HG02852 (cell line): Measurements from ENCODE around the gene TSC2.
"Not testable (repeated sequence)": the region's sequence is repeated elsewhere in the genome, so short reads cannot be mapped to it uniquely, and the experiment has no call there.

Experiments
- ATAC-seq: cut with Tn5 transposase; IDR thresholded peaks from one replicate; pipeline ENCODE4 v1.9.1; 2021; ENCODE audit warnings: mild to moderate bottlenecking, moderate library complexity; ENCODE audit not compliant: unreplicated experiment

TSC2 gene

DNA sequence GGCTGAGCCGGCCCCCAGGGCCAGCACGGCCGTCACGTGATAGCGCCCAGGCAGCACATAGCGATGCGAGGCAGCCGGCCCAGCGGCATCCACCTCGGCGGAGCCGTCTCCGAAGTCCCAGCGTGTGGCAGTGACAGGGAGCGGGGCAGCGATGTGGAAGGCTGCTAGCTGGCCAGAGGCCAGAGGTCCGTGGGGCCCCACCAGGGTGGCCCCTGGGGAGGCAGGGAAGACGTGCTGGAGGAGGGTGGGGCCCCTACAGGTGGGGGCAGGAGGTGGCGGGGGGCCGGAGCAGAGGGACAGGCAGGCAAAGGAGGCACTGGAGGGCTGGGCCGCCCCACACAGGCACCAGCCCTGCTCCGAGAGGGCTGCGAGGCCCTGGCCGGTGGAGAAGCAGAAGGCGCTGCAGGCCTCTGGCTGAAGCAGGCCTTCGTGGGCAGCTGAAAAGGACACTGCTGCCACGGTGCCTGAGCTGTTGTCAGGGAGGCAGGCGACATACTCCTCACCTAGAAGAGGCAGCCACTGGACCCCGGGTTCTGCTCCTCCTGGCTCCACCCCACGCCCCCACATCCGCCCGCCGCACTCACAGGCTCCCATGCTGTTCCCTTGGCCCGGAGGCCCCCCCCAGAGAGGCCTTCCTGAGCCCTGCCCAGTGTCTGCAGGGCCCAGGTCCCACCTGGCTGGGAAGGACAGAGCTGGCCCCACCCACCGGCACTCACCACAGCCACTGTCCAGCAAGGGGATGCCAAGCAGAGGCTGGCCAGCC, 70.4 kb downstream of the TSC2 start:
- not testable (repeated sequence) for ATAC-seq

DNA sequence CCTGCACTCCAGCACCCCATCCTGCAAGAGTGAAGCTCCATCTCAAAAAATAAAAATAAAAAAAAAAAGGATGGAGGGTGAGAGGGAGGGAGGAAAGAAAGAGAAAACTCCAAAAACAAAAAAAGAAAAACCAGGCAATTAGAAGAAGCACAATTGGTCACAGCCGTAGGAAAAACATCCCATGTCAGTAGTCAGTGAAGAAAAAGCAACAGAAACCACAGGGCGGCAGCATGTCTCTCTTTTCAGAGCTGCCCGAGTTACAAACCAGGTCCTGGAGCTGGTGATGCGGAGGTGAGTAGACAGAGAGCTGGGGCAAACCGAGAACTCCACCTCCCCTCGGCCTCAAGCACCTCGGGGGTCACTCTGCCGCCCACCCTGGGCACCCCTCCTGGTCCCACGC, 73.5 kb downstream of the TSC2 start:
- not testable (repeated sequence) for ATAC-seq

DNA sequence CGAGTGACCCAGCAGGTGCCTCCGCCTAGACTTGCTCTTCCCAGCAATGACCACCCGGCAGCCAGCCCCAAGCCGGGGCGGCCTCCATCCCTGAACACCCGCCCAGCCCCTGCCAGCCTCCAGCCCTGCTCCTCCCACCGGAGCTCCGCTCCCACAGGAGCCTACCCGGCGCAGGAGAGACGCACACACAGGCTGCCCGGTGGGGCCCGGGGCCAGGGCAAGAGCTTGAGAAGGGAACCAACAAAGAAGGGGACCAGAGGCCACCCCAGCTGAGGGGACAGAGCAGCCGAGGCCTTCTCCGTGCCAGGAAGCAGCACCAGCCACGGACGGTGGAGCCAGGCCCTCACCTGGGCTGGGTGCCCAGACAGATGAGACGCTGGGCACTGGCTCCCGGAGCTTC, 74.1 kb downstream of the TSC2 start:
- ATAC-seq, result no peak

DNA sequence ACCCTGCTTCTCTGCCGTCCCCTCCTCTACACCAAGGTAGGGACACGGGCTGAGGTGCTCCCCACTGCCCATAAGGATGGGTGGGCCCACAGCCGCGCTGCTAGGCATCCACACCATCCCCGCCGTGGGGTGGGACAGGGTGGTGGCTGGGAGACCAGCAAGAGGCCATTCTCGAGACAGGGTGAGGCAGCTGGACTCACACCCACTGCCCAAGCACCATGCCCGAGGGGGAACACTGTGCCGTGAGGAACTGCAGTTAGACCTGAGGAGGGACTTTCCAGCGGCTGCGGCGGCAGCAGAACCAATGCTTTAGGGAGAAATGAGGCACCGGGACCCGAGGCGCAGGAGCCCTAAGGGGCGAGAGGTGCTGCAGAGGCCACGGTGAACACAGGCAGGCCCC, 74.6 kb downstream of the TSC2 start:
- ATAC-seq, result no peak

DNA sequence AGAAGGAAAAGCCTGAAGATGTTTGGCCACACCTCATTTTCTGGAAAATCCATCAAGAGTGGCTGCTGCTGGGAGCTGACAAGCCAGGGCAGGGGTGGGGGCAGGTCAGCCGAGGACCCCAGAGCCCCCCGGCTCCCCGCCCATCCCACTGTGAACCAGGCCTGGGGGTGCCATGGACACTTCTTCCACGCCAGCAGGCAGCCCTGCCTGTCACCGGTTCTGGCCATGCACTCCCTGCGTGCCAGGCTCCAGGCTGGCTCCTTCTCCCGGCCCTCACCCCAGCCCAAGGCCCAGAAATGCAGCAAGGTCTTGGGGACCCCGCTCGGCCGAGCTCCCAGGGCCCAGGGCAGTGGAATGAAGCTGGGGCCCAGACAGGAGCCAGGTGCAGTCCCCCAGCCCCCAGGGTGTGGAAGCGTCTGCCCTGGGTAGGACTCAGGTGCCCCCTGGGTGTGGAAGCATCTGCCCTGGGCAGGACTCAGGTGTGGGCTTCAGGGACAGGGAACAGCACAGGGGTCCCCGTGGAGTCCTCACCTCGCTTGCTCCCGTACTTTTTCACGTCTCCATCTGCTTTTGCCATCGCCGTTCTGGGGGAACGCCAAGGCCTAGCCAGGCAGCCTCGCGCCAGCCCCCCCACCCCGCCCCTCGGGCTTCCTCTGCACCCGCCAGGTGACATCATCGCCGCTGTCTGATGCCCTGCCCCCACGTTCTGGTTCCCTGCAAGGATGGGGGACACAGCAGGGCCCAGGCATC, 75.3 kb downstream of the TSC2 start:
- ATAC-seq, result not testable (repeated sequence)

DNA sequence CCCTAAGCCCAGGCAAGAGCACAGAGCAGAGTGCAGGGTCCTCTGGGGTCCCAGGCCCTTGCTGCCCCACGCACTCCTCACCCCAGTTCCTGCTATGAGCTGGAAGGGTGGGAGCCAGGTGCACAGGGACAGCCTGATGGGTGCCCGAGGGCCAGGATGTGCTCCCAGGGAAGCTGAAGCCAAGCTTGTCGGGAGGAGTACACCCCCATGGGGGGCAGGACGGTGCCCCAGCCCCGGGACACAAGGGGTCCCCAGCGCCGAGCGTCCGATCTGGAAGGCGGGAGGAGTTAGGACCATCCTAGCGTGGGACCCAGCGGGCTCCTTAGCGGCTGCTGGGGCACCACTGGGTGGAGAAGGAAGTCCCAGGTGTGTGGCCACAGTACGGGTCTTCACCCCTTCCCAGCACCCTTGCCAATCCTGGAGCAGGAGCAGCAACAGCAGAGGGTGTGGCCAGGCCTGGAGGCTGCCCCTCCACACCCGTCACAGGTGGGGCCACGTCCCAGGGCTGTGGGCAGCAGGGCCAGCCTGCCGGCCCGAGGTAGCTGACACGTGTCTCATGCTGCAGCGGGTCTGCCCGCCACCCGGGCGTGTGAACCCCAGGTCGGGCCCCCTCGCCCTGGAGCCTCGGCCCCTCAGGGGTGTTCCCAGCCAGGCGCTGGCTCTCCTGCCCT, 76.1 kb downstream of the TSC2 start:
- not testable (repeated sequence) for ATAC-seq

DNA sequence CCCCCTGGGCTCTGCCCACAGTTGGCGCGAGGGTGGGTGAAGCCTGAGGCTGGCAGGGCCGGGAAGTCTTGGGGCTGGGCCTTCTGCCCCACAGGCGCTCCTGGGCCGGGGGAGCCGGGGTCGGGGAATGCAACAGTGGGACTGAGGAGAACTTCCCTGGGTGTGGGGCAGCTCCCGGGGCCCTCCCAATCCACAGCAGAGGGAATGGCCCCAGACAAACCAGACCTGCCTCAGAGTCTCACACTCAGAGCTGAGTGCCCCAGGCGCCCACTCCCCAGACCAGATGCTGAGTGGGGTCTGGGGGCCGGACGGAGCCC, 76.5 kb downstream of the TSC2 start:
- not testable (repeated sequence) for ATAC-seq

DNA sequence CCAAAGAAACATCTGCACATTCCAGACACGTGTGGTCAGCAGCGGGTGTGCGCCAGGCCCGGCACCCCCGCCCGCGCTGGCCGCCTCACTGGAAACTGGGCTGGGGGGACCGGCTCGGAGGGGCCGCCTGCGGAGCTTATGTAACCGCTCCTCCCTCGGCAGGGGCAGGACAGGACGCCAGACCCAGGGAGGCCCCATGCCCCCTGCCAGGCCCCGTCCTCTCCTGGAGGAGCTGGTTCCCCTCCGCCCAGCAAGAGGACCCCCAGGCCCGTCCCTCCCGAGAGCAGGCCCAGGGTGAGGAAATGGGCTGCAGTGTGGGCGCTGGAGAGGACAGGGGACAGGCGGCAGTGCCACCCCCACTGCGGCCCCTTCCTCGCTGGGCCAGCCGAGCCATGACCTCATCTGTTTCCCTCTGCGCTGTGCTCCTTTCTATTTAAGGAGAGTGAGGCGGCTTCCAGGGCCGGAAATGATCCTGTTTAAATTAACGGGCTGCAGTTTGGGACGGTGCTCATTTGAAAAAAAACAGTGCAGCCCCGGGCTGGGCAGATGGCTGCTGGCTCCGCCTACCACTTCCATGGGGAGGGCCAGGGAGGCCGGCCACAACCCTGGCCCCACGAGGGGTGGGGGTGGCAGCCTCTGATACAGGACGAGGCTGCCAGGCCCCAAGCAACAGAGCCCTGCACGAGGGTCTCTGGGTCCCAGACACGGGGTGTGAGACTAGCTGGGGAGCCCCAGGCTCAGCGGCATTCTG, 77.1 kb downstream of the TSC2 start:
- ATAC-seq, result not testable (repeated sequence)

DNA sequence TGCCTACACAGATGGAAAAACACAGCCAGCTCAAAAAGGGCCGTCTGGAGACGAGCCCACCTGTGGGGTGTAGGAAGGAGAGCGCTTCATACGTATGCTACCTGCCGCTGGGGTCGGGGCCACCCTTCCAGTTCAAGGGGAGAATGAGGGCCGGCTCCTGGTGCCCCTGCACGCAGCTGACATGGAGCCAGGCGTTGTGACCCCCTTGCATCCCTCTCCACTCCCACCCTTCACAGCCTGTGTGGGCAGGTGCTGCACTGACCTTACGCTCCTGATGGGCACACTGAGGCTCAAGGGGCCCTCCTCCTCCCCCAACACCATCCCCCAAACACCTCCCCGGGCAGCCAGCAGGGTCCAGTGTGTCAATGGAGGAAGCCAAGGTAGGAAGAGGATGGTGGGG, 77.8 kb downstream of the TSC2 start:
- ATAC-seq, result not testable (repeated sequence)

DNA sequence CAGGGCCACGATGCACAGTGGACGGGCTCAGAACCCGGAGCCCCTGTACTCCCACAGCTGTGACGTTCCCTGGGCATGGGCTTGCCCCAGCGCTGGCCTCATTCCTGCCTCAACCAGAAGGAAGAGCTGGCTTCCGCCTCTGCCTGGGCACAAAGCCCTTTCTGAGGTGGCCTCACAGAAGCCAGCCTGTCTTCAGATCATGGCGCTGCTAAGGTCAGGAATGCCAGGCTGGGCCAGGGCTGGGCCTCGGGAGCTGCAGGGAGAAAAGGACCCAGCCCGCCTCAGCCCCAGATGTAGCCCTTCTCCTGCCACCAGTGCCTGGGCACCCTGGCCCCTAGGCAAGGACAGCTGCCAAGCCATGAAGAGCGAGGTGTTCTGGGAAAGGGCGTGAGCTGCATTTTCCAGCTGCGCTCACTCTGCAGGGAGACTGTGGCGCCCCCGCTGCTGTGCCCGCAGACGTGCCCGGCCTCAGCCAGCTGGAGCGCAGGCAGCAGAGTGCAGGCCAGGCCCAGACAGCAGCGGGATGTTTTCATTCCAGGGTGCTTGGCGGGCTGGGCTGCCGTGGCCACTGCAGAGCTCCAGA, 78.5 kb downstream of the TSC2 start:
- not testable (repeated sequence) for ATAC-seq

DNA sequence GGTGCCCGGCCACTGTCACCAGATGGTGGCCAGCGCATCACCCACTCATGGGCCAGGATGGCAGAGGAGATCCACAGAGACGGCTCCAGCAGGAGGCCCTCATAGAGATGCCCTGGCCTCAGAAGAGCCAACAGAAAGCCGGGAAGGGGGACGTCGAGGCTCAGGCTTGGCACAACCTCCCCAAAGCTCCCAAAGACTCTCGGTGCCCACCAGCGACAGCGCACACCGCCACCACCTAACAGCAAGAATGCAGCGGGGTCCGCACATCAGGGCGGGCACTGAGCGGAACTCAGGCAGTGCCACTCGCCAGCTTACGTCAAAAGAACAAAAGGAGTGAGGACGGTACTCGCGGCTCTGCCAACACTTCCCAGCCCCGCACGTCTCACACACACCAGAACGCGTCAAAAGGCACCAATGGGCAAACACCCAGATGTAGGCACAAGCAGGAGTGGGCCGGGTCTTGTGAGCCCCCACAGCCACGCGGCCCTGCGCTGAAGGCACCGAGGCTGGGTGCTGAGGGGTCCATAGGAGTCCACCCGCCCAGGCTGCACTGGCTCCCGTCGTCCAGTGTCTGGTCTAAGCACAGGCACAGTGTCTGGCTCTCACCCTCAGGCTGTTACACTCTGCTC, 79.3 kb downstream of the TSC2 start:
- ATAC-seq, result not testable (repeated sequence)

DNA sequence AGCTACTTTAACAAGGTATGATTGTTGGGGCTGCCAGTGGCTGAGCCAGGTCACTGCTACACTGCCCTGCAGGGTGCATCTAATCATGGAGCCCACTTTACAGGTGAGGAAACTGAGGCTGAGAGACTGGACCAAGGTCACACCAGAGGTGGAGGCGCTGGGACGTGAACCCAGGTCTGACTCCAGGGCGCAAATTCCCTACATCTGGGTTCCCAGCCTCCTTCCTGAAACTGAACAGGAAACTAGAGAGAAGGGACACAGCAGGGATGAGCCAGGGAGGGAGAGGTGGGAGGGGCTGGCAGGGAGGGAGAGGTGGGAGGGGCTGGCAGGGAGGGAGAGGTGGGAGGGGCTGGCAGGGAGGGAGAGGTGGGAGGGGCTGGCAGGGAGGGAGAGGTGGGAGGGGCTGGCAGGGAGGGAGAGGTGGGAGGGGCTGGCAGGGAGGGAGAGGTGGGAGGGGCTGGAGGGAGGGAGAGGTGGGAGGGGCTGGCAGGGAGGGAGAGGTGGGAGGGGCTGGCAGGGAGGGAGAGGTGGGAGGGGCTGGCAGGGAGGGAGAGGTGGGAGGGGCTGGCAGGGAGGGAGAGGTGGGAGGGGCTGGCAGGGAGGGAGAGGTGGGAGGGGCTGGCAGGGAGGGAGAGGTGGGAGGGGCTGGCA, 80.0 kb downstream of the TSC2 start:
- ATAC-seq, result not testable (repeated sequence)

DNA sequence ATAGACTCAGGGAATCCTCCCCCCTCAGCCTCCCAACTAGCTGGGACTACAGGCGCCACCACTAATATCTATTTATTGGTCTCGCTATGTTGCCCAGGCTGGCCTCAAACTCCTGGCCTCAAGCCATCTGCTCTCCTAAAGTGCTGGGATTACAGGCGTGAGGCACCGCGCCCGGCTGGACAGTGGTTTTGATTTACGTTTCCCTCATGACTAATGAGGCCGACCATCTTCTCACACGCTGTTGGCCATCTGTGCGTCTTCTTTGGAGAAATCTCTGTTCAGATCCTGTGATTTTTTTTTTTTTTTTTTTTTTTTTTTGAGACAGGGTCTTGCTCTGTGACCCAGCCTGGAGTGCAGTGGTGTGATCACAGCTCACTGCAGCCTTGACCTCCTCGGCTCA, 81.5 kb downstream of the TSC2 start:
- ATAC-seq, result not testable (repeated sequence)

DNA sequence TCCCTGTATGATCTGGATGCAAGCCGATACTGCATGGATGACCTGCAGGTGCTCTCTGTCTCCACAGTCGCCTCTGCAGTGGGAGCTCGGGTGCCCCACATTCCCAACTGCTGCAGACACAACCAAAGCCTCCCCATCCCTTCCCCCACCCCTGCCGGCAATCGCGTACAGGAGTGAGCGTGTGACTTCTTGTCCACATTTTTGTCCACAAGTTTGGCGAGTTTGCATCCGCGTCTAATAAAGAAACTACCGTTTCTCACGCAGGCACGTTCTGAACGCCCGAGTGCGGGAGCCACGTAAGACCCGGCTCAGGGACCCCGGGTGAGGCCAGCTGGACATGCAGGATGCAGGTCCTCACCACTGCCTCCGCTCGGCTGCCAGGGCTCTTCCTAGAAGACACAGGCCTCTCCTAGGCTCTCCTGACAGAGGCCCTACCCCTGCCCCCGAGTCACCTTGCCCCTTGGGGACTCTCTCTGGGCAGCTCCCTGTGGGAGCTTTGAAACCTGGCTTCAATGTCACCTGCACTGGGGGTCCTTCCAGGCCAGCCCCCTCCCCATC, 82.2 kb downstream of the TSC2 start:
- ATAC-seq, result not testable (repeated sequence)

DNA sequence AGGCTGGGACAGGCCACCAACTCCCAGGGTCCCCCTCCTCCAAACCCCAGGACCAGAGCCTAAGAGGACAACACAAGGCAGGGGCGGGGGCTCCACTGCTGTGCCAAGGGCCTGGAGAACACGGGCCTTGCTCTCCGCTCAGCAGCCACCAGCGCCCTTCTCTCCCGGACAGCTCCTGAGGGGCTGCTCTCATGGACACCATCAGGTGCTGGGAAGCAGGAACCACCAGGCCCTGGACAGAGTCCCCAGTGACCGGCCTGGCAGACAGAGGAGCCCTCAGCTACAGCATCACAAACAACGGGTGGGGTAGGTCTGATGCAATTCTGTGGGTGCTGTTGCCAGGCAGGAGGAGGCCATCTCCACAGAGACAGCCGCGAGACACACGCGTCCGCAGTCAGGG, 86.0 kb downstream of the TSC2 start:
- not testable (repeated sequence) for ATAC-seq

DNA sequence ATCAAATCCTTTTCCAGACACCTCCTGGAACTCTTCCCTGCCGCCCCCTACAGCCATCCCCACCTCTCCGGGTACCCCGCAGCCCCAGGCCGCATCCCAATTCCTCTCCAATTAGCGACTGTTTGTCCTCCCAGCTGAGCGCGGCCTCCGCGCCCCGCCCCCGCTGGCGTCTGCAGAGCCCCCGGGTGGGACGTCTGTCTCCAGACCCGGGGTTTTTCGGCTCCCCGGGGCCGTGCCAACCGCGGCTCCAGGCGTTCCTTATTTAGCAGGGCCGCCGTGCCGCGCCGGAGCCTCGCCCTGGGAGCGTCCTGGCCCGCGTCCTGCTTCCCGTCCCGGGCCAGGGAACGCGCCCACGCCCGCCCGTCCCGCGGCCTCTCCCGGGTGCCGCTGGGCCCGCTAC, 87.3 kb downstream of the TSC2 start:
- ATAC-seq, result not testable (repeated sequence)

DNA sequence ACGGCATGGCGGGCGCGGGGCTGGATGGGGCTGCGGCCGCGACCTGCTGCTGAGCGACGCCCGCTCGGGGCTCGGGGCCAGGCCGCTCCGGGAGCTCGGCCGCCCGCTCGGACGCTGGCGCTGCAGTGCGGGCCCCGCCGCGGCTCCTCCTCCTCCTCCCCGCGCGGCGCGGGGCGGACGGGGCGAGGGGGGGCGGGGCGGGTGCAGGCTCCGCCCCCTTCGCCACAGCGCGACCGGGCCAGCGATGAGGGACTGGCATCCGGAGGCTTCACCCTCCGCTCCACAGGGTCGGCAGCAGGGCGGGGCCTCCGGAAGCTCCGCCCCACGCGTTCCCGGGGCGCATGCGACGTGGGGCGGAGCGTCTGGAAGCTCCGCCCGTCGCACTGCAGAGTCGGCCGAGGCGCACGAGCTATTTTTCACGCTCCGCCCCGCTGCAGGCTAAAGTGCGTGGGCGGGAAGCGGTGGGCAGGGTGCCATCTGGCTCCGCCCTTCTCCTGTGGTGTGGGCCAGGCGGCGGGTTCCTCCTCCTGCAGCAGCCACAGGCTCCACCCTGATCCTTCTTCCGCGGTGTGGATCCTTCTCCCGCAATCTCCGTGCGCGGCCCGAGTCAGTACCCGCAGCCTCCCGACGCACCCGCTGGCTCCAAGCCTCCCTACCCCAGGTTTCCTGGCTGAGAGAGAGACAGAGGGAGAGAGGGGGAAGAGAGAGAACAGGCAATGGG, 88.1 kb downstream of the TSC2 start, which contains the start of gene PKD1:
PKD1 (minus strand) TSS at position 129 of the 721 bp plus-strand sequence. CDS start 209 bp downstream, outside the sequence.
- ATAC-seq, result not testable (repeated sequence)
